ENCODE data around the gene ARHGEF17.

ARHGEF17 gene

DNA sequence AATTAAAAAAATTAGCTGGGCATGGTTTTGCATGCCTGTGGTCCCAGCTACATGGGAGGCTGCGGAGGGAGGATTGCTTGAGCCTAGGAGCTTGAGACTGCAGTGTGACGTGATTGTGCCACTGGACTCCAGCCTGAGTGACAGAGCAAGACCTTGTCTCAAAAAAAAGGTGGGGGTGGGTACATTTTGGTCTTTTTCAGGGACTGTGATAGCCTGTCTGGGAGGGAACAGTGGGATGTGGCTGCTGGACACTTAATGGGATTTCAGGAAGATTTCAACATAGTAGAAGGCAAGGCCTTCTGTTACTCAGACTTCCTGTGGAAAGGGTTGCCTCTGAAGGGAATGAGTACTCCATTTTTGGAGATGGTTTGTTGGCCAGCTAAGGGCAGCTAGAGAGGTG is 108.7 kb downstream of the ARHGEF17 start:
- Histone ChIP-seq H3K4me3 (ENCODE audit: low read length) (no peak overlapping the region), H3K9ac (ENCODE audit: low read depth, low read length) (no peak overlapping the region), H3K9me3 (replicated peaks; ENCODE audit: low read length) (no peaks in the 10 kb centered on the region), H3K36me3 (ENCODE audit: insufficient read depth, low read length) (peaks cover 6% of the 10 kb centered on the region), H3K27me3 (ENCODE audit: control insufficient read depth, insufficient read depth, low read length) (no peaks in the 10 kb centered on the region), H3K4me2 (ENCODE audit: low read length) (no peak overlapping the region), H3K4me1 (ENCODE audit: control insufficient read depth, insufficient read depth, low read length) (peaks cover 14% of the 10 kb centered on the region)

All from skeletal muscle satellite cell (primary cell).